HL-60/S4 (cell line): ENCODE results near the gene OTULIN.

Experiments
- in situ Hi-C: fragments of 300-500 bp; cut with MboI; formaldehyde crosslinking; loops from 2 replicates; pipeline ENCODE4 v1.14.3; 2022; ENCODE audit warnings: low sequenced_read_pairs

The OTULIN gene

DNA sequence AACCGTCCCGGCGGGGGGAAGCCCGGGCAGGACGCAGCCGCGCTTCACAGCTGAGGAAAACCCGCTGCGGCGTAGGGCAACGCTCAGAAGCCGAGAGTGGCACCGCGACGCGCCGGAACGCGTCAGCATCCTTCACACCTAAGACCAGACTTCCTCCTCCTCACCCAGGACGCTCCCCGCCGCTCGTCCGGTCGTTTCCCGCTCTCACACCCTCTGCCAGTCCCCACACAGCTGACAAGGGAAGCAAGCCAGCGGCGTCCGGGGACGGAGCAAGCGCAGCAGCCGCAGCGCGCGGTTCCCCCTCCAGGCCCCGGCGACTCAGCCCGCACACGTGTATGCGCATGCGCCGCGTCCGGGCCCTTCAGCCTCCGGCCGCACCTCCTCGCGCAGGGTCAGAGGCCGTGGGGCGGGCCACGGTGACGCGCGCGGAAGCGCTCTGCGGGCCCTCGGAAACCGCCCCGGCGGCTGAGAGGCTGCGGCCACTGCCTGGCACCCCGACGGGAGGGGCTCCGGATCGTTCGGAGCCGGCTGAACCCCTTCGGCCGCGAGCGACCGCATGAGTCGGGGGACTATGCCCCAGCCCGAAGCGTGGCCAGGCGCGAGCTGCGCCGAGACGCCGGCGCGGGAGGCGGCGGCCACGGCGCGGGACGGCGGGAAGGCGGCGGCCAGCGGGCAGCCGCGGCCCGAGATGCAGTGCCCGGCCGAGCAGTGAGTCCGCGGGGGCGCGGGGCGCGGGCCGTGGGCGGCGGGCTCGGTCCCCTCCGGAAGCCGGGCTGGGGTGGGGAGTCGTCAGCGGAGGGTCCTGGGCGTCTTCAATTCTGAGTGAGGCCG lies at the start of gene OTULIN:
TSS of gene OTULIN (plus strand) at position 449 of the 831 bp plus-strand sequence. CDS start at position 557, 108 bp downstream.
- in situ Hi-C loops = no loop called here

DNA sequence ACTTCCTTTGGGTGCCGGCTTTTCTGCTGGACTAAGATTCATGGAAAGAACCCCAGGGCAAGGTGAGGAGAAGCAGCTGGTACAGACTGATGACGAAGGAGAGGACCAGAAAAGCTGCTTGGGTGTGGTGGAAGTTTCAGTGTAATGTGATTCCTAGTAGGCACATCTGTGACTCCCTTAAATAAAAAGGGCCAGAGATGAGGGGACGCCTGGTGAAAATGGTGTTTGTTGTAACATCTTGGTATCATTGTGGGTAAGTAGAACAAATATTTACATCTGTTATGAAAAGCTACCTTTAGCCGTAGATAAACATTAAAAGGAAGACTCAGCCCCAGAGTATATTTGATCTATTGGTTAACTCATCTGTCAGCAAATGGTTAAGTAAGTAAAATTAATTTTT lies 49.2 kb upstream of the OTULIN start:
- in situ Hi-C loops = no loop called here

DNA sequence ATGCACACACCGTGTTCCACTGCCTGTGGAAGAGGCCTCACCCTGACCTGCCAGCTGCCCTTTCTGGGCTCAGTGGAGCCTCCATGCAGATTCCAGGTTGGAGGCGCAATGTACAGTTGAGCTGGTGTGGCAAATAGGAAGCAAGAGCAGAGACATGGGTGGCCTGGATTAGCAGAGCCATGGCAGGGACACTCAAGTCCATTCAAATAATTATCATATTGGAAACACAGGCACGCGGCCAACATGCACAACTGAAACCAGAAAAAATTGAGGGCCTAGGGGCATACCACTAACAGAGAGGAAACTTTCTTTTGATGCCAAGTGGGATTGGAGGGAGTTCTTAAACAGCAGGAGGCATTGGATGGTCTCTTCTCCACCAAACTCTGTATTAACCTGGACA lies 47.1 kb upstream of the OTULIN start:
- in situ Hi-C loops = no loop called here

DNA sequence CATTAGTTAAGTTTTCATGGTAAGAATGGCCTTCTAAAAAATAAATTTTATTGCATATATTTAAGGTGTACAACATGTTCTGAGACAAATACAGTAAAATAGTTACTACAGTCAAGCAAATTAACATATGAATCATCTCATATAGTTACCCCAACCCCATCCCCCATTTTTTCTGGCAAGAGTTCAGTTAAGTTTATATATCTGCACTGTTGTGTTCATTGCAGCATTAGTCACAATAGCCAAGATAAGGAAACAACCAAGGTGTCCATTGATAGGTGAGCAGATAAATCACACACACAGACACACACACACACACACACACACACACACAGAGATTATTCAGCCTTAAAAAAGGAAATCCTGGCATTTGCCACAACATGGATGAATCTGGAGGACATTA lies 37.2 kb upstream of the OTULIN start:
- in situ Hi-C loops = loop anchor here (25.0 kb wide), 3 partner anchors 265 to 640 kb away; no protein-coding TSS in a partner anchor

DNA sequence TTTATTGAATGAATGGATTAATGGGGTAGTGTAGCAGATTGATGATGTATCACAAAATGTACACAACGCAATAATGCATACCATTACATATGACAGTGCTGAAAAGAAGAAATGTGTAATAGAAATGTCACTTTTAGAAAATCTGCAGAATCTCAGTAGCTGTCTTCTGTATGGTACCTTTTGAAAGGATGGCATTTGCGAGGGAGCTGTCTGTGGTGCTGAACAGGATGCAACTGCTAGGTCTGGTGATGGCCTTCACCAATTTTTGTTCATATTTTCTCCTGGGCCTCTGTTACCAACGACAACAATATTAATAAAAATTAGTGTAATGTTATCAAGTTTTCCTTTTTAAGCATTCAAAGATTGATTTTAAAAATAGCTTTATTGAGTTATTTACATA lies 36.2 kb upstream of the OTULIN start:
- in situ Hi-C loops = loop anchor here (25.0 kb wide), 3 partner anchors 266 to 641 kb away; no protein-coding TSS in a partner anchor

DNA sequence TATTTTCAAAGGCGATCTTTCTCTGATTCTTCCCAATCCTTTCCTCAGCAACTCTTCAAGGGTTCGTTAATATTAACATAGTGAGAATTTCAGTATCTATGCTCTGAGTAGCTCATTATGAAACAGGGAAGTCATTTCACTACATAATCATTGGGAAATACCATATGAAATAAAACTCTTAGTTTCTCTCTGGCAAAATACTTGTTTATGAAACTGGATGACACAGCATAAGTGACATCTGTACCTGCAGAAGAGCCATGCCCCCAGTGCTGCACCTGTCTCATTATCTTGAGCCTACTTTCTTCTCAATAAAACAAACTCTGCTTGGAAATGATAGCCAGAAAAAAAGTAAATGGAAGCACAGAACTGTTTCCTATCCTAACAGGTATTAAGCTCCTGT lies 33.8 kb upstream of the OTULIN start:
- in situ Hi-C loops = loop anchor here (25.0 kb wide), 3 partner anchors 268 to 643 kb away; no protein-coding TSS in a partner anchor

DNA sequence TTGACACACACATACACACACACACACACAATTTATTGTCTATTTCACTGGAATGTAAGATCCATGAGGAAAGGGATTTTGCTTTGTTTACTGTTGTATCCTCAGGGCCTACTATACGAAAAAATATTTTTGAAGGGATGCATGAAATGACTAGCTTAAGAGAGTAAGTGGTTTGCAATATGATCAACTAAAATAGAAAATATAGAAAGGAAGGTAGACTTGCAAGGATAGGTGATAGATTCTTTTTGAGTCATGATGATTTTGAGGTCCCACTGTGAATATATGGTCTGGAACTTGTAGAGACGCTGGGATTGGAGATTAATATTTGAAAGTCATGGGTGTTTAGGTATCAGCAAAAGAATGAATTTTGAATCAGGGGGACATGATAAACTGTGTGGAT lies 28.9 kb upstream of the OTULIN start:
- in situ Hi-C loops = loop anchor here (25.0 kb wide), 3 partner anchors 273 to 648 kb away; no protein-coding TSS in a partner anchor

DNA sequence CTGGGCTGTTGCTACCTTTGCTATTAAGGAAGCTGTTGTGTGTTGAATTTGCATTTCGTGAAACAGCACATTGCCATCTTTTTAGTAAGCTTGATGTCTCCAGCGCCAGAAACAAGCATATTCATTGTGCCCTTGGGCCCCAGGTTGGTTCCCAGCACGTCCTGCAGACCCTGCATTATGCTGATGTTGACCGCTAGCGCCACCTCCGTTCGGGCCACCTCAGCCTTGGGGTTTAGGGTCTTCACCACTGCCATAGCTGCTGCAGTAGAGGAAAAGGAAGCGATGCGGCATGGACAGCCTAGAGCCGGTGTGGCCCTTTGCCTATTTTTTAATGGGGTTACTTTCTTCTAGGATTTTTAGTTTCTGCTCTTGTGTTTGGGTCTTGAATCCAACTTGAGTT lies 23.8 kb upstream of the OTULIN start:
- in situ Hi-C loops = loop anchor here (25.0 kb wide), 3 partner anchors 278 to 653 kb away; no protein-coding TSS in a partner anchor

DNA sequence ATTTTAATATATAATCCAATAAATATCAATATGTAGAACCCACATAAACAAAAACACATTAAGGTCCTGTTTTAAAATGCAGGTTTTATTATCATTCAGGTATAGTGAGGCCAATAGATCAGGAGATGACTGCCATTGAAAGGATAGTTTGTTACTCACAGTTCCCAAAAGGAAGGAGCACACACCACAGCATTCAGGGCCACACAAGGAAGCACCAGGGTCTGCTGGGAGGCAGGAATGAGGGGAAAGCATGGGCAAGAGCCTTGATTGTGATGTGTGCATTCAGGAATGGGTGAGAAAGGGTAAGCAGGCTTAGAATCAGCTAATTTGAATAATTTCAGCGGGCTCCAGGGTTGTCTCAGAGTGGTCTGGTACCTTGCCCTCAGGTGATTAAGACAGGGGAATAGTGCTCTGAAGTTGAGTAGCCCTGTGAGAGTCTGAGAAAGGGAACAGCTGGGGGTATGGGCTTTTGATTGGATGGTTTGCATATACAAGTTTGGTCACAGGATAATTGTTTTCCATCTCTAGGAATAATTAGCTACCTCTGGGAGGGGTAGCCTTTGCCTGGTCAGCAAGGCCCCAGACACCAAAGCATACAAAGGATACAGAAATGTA lies 19.8 kb upstream of the OTULIN start:
- in situ Hi-C loops = loop anchor here (25.0 kb wide), 3 partner anchors 282 to 657 kb away; no protein-coding TSS in a partner anchor

DNA sequence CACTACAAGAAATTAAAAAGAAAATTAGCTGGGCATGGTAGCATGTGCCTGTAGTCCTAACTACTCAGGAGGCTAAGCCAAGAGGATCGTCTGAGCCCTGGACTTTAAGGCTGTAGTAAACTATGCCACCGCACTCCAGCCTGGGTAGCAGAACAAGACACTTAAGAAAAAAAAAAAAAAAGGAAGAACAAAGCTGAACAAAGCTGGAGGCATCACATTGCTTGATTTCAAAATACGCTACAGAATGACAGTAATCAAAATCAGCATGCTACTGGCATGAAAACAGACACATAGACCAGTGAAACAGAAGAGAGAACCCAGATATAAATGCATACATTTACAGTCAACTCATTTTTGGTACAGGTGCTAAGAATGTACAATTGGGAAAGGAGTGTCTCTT lies 14.5 kb upstream of the OTULIN start:
- in situ Hi-C loops = no loop called here

DNA sequence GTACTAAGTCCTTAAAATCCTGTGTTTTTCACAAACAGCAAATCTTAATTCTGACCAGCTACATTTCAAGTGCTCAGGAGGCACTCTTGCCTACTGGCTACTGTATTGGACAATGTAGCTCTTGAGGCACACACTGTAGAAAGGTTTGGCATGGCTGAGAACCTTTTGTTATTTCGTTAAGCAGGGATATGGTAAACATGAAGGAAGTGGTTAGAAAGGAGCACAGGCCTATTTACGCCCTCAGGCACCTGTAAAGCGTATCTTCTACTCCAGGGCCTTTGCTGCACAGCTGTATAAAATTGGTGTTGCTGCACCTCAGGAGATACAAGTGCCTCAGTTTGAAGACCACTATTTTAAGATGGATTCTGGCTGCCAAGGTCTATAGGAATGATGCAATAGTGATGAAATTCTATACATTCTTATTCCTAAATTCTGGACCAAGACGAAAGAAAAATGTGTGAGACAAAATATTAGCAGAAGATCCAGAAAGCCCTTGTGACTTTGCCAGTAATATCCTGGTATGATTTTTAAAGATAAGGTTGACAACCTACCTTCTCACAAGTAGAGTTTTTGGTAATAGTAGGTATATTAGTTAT lies 9.3 kb upstream of the OTULIN start:
- in situ Hi-C loops = no loop called here

DNA sequence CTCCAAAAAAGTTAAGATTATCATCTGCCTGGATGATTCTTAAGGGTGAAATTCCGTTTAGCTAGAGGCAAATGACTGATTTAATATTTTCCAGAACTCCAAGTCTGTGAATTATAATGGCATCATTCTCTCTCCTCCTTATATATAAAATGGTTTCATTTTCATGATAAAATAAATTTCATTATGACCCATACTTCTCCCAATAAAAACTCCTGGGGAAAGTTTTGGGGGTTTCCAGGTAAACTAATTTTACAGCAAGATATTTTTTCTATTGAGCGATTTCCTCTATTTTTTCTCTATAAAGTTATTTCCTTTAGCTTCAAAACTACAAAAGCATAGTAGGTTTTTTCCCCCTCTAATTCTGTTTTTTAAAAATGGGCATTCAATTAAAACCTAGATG lies 7.6 kb upstream of the OTULIN start:
- in situ Hi-C loops = no loop called here

DNA sequence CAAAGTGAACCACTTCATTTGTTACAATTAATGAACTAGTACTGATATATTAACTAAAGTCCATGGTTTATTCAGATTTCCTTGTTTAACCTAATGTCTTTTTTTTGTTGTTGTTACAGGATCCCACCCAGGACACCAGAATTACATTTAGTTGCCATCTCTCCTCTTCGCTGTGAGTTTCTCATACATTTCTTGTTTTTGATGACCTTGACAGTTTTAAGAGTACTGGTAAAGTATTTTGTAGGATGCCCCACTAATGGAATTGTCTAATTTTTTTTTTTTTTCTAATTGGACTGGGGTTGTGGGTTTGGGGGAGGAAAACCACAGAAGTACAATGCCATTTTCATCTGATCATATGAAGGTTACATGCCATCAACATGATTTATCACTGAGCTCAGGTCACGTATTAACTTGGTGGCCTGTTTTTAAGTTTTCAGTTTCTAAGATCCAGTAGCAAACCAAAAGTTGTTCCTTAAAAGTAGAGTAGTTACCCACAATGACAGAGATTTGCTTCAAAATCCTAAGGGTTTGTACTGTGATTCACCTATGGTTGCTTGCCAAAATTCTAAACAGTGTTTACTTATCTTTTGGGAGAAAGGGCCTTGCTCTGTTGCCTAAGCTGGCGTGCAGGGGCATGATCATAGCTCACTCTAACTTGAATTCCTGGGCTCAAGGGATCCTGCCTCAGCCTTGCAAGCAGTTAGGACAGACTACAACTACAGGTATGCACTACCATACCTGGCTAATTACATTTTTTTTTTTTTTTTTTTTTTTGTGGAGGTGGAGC lies 4.5 kb upstream of the OTULIN start:
- in situ Hi-C loops = no loop called here

DNA sequence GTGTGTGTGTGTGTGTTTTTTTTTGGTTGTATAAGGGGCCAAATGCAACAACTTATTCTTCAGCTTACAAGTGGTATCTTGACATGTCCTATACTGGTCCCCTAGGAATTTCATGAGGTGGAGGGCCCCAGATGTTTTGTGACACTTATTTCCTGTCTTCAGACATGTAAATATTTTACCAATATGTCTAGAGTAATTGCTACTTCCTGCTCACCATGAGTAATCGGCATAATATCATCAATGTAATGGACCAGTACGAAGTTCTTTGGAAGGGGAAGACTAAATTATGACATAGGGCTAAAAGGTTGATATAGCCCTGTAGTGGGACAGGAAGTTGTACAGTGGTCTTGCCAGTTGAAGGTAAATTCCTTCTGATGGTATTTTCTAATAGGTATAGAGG lies 3.7 kb upstream of the OTULIN start:
- in situ Hi-C loops = no loop called here

DNA sequence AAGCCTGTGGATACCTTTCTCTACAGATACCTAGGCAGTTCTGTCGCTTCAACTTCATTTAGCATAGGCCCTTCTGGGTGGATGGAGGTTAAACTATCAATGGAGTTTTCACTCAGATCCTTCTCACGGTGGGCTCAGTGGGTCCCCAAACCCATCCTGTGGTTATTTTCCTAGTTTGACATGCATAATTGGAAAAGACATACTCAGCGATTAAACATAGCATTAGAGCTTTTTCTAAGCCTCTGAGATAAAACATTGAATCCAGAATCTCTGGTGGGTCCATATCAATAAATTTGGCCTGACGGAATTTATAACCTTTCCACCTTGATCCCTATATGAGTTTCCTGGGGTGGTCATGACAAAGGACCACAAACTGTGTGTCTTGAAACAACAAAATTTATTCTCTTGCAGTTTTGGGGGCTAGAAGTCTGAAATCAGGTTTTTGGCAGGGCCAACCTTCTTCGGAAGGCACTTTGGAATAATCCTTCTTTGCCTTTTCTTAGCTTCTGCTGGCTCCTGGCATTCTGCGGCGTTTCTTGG lies 1.7 kb upstream of the OTULIN start:
- in situ Hi-C loops = no loop called here

DNA sequence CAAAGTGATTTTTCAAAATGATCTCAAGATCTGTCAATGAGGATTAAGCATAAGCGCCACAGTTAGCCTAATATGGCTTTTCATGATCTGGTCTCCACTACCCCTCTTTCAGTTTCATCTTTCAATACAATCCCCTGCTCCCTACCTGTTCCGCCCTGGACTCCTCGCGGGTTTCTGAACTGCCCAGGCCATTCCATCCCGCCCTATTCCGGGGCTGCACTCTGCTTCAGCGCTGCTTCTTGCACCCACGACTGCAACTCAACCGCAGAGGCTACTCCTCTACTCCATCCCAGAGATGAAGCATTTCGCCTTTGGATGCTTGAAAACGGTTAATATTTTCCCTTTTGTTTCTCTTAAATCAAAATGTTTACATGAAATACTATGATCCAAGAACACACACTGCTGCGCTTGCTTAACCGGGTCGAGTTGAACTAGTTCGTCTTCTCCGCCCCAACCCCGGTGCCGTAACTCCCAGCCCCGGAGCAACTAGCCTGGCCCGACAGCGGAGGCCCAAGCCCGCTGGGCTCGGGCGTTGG lies 716 bp upstream of the OTULIN start:
- in situ Hi-C loops = no loop called here

DNA sequence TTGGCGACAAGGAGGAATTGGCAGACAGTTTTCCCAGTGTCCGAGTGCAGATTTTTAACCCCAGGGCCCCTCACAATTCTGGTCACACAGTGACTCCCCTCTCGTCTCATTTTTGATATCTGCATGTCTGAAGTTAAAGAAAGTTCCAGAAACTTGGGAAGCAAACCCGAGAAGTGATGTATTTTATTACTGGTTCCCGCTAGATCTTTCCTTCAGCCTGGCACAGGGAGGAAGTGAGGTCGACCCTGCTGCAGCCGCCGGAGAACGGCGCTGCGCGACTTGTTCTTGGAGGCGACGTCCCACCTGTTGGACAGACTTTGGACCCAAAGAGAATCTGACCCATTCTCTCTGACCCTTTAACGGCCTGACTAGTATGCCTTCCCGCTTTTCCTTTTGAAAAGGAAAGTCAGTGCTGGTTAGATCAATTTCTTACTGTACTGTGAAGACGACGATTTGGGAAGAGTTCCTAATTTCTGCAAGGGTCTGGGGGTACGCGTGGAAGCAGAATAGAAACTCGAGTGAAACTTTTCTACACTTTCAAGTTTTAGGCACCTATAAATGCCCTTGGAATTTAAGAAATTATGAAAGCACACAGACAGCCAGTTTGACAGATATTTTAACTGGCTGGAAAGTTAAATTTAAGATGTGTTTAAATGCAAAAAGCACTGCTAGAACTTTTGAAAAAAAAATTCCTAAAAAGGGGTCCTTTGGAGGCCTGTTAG lies 744 bp downstream of the OTULIN start:
- in situ Hi-C loops = no loop called here

DNA sequence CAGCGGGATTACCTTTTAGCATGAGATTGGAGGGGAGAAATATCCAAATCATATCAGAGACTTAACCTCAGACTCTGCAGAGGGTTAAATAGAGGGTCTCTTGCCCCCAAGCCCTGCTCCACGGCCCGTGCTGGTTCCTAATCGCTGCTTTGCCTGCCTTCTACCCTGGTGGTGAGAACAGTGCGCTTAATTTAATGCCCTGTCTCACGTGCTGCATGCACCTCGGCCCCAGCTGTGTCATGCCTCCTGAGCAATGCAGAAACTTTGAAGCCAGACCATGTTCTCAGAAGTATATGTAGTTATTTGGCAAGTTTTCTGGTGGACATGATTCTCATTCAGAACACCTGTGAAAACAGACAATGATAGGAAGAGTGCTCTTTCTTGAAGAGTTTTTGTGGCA lies 1.4 kb downstream of the OTULIN start:
- in situ Hi-C loops = no loop called here

DNA sequence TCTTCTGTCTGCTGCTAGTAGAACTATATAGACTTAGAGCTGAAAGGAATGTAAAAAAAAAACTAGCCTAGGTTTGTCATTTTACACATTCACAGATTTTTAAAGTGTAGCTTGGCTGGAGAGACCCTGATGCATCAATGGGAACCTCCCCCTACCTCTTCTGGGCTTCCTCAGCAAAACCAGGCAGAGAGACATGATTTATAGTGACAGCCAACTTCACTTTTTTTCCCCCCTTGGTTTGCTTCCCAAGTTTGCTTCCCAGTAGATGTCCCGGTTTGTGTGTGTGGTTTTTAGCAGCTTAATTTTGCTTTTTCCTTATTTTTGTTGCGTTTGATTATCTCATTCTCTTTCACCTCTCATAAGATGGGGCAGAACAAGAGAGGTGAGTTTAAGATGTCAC lies 1.8 kb downstream of the OTULIN start:
- in situ Hi-C loops = no loop called here

DNA sequence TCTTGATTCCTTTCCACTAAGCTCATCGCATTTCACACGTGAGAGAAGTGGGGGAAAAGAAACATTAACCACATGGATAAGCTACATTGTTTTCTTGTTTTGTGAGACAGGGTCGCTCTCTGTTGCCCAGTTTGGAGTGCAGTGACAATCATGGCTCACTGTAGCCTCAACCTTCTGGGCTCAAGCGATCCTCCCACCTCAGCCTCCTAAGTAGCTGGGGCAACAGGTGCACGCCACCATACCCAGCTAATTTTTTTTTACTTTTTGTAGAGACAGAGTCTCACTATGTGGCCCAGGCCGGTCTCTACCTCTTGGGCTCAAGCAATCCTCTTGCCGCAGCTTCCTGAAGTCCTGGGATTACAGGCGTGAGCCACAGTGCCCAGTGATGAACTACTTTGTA lies 2.8 kb downstream of the OTULIN start:
- in situ Hi-C loops = no loop called here
